PC-9 (cell line): ENCODE results near the gene STK35. TPM values are rescaled to one million over a fixed set of nuclear protein-coding genes. Genes with fewer than 3 reads are reported as not detected.

Experiments
- BruUV-seq: library from RNA; stranded (reverse); fragments of 400-500 nt; replicated peaks from 2 replicates; lab custom pipeline; 2021; lab: Mats Ljungman, UMichigan
- CTCF ChIA-PET: fragments of 300-600 bp; sonication (Branson Sonifier 250); formaldehyde crosslinking; loops from one replicate; lab custom pipeline; 2022; ENCODE audit warnings: antibody characterized with exemption; lab: Charles Lee
- POLR2A ChIA-PET: fragments of 300-600 bp; sonication (Branson Sonifier 250); formaldehyde crosslinking; loops from one replicate; lab custom pipeline; 2022; ENCODE audit warnings: antibody characterized with exemption; ENCODE audit not compliant: unreplicated experiment; lab: Charles Lee
- DNase-seq, 2 experiments: peaks; one replicate each; pipeline versions ENCODE4 v3.0.0 to v3.0.0-alpha.2; 2015 to 2022; ENCODE audit warnings: mixed read lengths in 1 of 2
- H2AFZ ChIP-seq: fragments of 200-600 bp; sonication (generic); 2 replicates; pipeline ENCODE4 v1.8.1; 2017; ENCODE audit warnings: antibody characterized with exemption
- H3F3A ChIP-seq: fragments of 200-600 bp; sonication (generic); 2 replicates; pipeline ENCODE4 v1.8.1; 2017; ENCODE audit warnings: antibody characterized with exemption, mild to moderate bottlenecking, low read depth; ENCODE audit not compliant: insufficient read depth
- H3K27ac ChIP-seq: fragments of 200-600 bp; sonication (generic); 2 replicates; pipeline ENCODE4 v1.6.1; 2016; ENCODE audit warnings: mixed run types
- H3K27me3 ChIP-seq: fragments of 200-600 bp; sonication (generic); 2 replicates; pipeline ENCODE4 v1.6.1; 2016; ENCODE audit warnings: low read depth, mixed run types; ENCODE audit not compliant: insufficient read depth
- H3K36me3 ChIP-seq: fragments of 200-600 bp; sonication (generic); 2 replicates; pipeline ENCODE4 v1.6.1; 2016; ENCODE audit warnings: low read depth, mixed run types
- H3K4me1 ChIP-seq: fragments of 200-600 bp; sonication (generic); replicated peaks from 2 replicates; pipeline ENCODE4 v1.6.1; 2016; ENCODE audit warnings: mixed run types; ENCODE audit not compliant: insufficient read depth
- H3K4me2 ChIP-seq: fragments of 200-600 bp; sonication (generic); 2 replicates; pipeline ENCODE4 v1.6.1; 2017; ENCODE audit warnings: mixed run types
- H3K4me3 ChIP-seq: fragments of 200-600 bp; sonication (generic); 2 replicates; pipeline ENCODE4 v1.6.1; 2016; ENCODE audit warnings: mixed run types
- H3K79me2 ChIP-seq: fragments of 200-600 bp; sonication (generic); 2 replicates; pipeline ENCODE4 v1.6.1; 2017; ENCODE audit warnings: low read depth, mixed run types
- H3K9me2 ChIP-seq: fragments of 200-600 bp; sonication (generic); 2 replicates; pipeline ENCODE4 v1.8.1; 2017; ENCODE audit warnings: mild to moderate bottlenecking; ENCODE audit not compliant: insufficient read depth
- H3K9me3 ChIP-seq: fragments of 200-600 bp; sonication (generic); 2 replicates; pipeline ENCODE4 v1.8.1; 2016; ENCODE audit warnings: low read depth; ENCODE audit not compliant: insufficient read depth
- H4K20me1 ChIP-seq: fragments of 200-600 bp; sonication (generic); 2 replicates; pipeline ENCODE4 v1.8.1; 2017; ENCODE audit not compliant: insufficient read depth
- CTCF ChIP-seq: fragments of 200-600 bp; sonication (generic); conservative IDR thresholded peaks from 2 replicates; pipeline ENCODE4 v1.6.1; 2017; ENCODE audit warnings: mixed run types, antibody characterized with exemption, mild to moderate bottlenecking, moderate library complexity
- EZH2 ChIP-seq: fragments of 200-600 bp; sonication (generic); IDR thresholded peaks from 2 replicates; pipeline ENCODE4 v1.8.0; 2017; ENCODE audit warnings: antibody characterized with exemption, low read depth
- intact Hi-C: fragments of 100-400 bp; cut with micrococcal nuclease; formaldehyde crosslinking; loops from one replicate; pipeline ENCODE4 v1.10.0; 2022; ENCODE audit not compliant: unreplicated experiment
- total RNA-seq: library from RNA; stranded (reverse); gene quantifications from 2 replicates; pipeline ENCODE4 v1.2.3, GENCODE V29; 2021

The STK35 gene
- total RNA-seq, 1 experiment from 2014 or later: 36.7 TPM

- CTCF ChIA-PET: no interaction called here
- no peaks in the 10 kb centered on the region for H3K9me2 ChIP-seq
- intact Hi-C loops: loop anchor here (5.0 kb wide), 1 partner anchor 51 kb away; the partner anchor contains the start of gene STK35
These were observed 51.7 kb downstream of the STK35 start for GRCh38 chr20:2153326-2153725.

GRCh38 chr20:2156224-2156623, 54.6 kb downstream of the STK35 start:
- POLR2A ChIA-PET: no interaction called here
- no peaks in the 10 kb centered on the region for H3K36me3 ChIP-seq
- no peaks in the 10 kb centered on the region for H3K79me2 ChIP-seq
- no peak for TF ChIP-seq EZH2
- TF ChIP-seq CTCF: no peak
- CTCF ChIA-PET: no interaction called here
- DNase-seq: no peak
- no peak overlapping the region for H3K4me3 ChIP-seq
- H3K9me3 ChIP-seq: no peaks in the 10 kb centered on the region
- peaks cover 3% of the 10 kb centered on the region for H3F3A ChIP-seq
- H3K27me3 ChIP-seq: no peaks in the 10 kb centered on the region
- H3K4me2 ChIP-seq: no peak overlapping the region
- no peaks in the 10 kb centered on the region for H4K20me1 ChIP-seq
- peaks cover 9% of the 10 kb centered on the region; the same call in 1 of the 2 replicates for H3K4me1 ChIP-seq
- no TSS peak for BruUV-seq
- no peak overlapping the region for H2AFZ ChIP-seq
- no peak overlapping the region for H3K27ac ChIP-seq
- H3K9me2 ChIP-seq: no peaks in the 10 kb centered on the region
- intact Hi-C loops: no loop called here

More at GRCh38 chr20:2153326-2153725, 51.7 kb downstream of the STK35 start:
- DNase-seq: no peak
- POLR2A ChIA-PET: no interaction called here
- Histone ChIP-seq H3K27me3 (no peaks in the 10 kb centered on the region), H4K20me1 (no peaks in the 10 kb centered on the region), H3K9me3 (no peaks in the 10 kb centered on the region), H2AFZ (no peak overlapping the region), H3F3A (peaks cover 5% of the 10 kb centered on the region), H3K4me1 (peaks cover 11% of the 10 kb centered on the region; the same call in 1 of the 2 replicates), H3K79me2 (no peaks in the 10 kb centered on the region), H3K27ac (no peak overlapping the region), H3K36me3 (peaks cover 4% of the 10 kb centered on the region; the same call in 1 of the 2 replicates), H3K4me3 (no peak overlapping the region), H3K4me2 (no peak overlapping the region)
- TF ChIP-seq CTCF (no peak), EZH2 (no peak)
- BruUV-seq: no TSS peak

GRCh38 chr20:2156666-2157624, 55.3 kb downstream of the STK35 start:
- H3K36me3 ChIP-seq: no peaks in the 10 kb centered on the region
- intact Hi-C loops: no loop called here
- no peaks in the 10 kb centered on the region for H3F3A ChIP-seq
- ChIA-PET CTCF (no interaction called here), POLR2A (no interaction called here)
- no peaks in the 10 kb centered on the region for H3K9me2 ChIP-seq
- H2AFZ ChIP-seq: no peak overlapping the region
- no peaks in the 10 kb centered on the region for H4K20me1 ChIP-seq
- no peaks in the 10 kb centered on the region for H3K79me2 ChIP-seq
- no peaks in the 10 kb centered on the region for H3K9me3 ChIP-seq
- no peaks in the 10 kb centered on the region for H3K27me3 ChIP-seq
- 0 out of 2 replicates have a peak, but pooled peaks cover 2% of the 10 kb centered on the region for H3K4me1 ChIP-seq
- BruUV-seq: no TSS peak
- H3K4me2 ChIP-seq: no peak overlapping the region
- no peak overlapping the region for H3K27ac ChIP-seq
- no peak overlapping the region for H3K4me3 ChIP-seq
- TF ChIP-seq EZH2 (no peak), CTCF (no peak)
- DNase-seq: no peak
